Colonic mucosa (tissue), 4 donors: Measurements from ENCODE around the gene PAFAH1B1. TPM values are rescaled to one million over a fixed set of nuclear protein-coding genes. Genes with fewer than 3 reads are reported as not detected.
"Not testable (repeated sequence)": the region's sequence is repeated elsewhere in the genome, so short reads cannot be mapped to it uniquely, and the experiment has no call there.

Experiments used
- DNase-seq: peaks from one replicate; pipeline ENCODE4 v3.0.0-alpha.2; 2020
- H3K27ac ChIP-seq: fragments of 200-600 bp; one replicate; pipeline ENCODE4 v1.8.0; 2021
- H3K27me3 ChIP-seq: fragments of 200-600 bp; one replicate; pipeline ENCODE4 v1.8.0; 2021
- H3K36me3 ChIP-seq: fragments of 200-600 bp; one replicate; pipeline ENCODE4 v1.8.0; 2021
- H3K4me1 ChIP-seq: fragments of 200-600 bp; one replicate; pipeline ENCODE4 v1.8.0; 2021; ENCODE audit warnings: mild to moderate bottlenecking
- H3K4me3 ChIP-seq: fragments of 200-600 bp; one replicate; pipeline ENCODE4 v1.8.0; 2021
- H3K9ac ChIP-seq, 2 donors: one replicate each; pipeline ENCODE4 v1.7.0; 2013; ENCODE audit warnings: control low read depth in 2 of 2, low read depth in 2 of 2, low read length in 2 of 2
- H3K9me3 ChIP-seq: fragments of 200-600 bp; one replicate; pipeline ENCODE4 v1.8.0; 2021
- intact Hi-C: fragments of 100-400 bp; cut with DNase I; formaldehyde crosslinking; loops from one replicate; pipeline ENCODE4 v1.14.1; 2022
- total RNA-seq, 2 donors: library from RNA; stranded (reverse); fragmentation: NEBNext Ultra II Directional in 1 of 2; extraction: Animal tissue kit (Norgen Biotek cat#: 25700) in 1 of 2; gene quantifications; one replicate each; pipeline ENCODE4 v1.2.1, GENCODE V29; 2021
- TF ChIP-seq, protein P1 (sequence below): fragments of 200-600 bp; IDR thresholded peaks from one replicate; pipeline ENCODE4 v1.8.0; 2022; ENCODE audit warnings: antibody characterized with exemption, mild to moderate bottlenecking
- donor health status: healthy.
- donor health status: DM: no; HTN: no; CAD: no.
- donor health status: DM: no; HTN: no; CAD: no.

The PAFAH1B1 gene
- total RNA-seq, 2 donors from 2014 or later = 102 to 155 TPM

DNA sequence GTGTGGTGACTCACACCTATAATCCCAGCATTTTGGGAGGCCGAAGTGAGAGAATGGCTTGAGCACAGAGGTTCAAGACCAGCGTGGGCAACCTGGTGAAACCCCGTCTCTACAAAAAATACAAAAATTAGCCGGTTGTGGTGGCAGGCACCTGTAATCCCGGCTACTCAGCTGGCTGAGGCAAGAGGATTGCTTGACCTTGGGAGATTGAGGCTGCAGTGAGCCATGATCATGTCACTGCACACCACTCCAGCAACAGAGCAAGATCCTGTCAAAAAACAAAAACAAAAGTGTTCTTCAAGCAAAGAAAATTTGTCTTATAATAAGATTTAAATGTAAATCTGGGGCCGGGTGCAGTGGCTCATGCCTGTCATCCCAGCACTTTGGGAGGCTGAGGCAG, 51.5 kb downstream of the PAFAH1B1 start:
- Histone ChIP-seq H3K27ac (no peak overlapping the region), H3K9me3 (no peaks in the 10 kb centered on the region), H3K36me3 (no peaks in the 10 kb centered on the region), H3K9ac (no peak overlapping the region), H3K4me1 (no peaks in the 10 kb centered on the region), H3K27me3 (no peaks in the 10 kb centered on the region), H3K4me3 (no peak overlapping the region)
- intact Hi-C loops = no loop called here
- TF ChIP-seq, protein P1, sequence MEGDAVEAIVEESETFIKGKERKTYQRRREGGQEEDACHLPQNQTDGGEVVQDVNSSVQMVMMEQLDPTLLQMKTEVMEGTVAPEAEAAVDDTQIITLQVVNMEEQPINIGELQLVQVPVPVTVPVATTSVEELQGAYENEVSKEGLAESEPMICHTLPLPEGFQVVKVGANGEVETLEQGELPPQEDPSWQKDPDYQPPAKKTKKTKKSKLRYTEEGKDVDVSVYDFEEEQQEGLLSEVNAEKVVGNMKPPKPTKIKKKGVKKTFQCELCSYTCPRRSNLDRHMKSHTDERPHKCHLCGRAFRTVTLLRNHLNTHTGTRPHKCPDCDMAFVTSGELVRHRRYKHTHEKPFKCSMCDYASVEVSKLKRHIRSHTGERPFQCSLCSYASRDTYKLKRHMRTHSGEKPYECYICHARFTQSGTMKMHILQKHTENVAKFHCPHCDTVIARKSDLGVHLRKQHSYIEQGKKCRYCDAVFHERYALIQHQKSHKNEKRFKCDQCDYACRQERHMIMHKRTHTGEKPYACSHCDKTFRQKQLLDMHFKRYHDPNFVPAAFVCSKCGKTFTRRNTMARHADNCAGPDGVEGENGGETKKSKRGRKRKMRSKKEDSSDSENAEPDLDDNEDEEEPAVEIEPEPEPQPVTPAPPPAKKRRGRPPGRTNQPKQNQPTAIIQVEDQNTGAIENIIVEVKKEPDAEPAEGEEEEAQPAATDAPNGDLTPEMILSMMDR = no peak
- DNase-seq = no peak

DNA sequence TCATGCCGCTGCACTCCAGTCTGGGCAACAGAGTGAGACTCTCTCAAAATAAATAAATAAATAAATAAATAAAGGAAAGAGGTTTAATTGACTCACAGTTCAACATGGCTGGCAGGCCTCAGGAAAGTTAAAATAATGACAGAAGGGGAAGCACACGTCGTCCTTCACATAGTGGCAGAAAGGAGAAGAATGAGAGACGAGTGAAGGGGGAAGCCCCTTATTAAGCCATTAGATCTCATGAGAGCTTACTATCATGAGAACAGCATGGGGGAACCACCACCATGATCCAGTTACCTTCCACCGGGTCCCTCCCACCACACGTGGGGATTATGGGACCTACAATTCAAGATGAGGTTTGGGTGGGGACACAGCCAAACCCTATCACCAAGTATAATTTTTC, 54.5 kb downstream of the PAFAH1B1 start:
- intact Hi-C loops = no loop called here
- no peak overlapping the region for H3K9ac ChIP-seq
- DNase-seq = no peak
- H3K4me3 ChIP-seq = no peak overlapping the region
- TF ChIP-seq, protein P1 = no peak
- no peaks in the 10 kb centered on the region for H3K4me1 ChIP-seq
- H3K9me3 ChIP-seq = no peaks in the 10 kb centered on the region
- H3K27me3 ChIP-seq = no peaks in the 10 kb centered on the region
- no peak overlapping the region for H3K27ac ChIP-seq
- no peaks in the 10 kb centered on the region for H3K36me3 ChIP-seq

DNA sequence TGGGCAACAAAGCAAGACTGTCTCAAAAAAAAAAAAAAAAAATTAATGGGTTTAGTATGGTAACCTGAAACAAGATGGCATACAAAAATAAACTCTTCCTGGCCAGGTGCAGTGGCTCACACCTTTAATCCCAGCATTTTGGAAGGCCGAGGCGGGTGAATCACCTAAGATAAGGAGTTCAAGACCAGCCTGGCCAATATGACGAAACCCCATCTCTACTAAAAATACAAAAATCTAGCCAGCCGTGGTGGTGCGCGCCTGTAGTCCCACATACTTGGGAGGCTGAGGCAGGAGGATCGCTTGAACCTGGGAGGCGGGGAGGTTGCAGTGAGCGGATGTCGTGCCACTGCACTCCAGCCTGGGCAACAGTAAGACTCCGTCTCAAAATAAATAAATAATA, 55.7 kb downstream of the PAFAH1B1 start:
- intact Hi-C loops = no loop called here

DNA sequence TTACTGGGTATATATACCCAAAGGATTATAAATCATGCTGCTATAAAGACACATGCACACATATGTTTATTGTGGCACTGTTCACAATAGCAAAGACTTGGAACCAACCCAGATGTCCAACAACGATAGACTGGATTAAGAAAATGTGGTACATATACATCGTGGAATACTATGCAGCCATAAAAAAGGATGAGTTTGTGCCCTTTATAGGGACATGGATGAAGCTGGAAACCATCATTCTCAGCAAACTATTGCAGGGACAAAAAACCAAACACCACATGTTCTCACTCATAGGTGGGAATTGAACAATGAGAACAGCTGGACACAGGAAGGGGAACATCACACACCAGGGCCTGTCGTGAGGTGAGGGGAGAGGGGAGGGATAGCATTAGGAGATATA, 59.5 kb downstream of the PAFAH1B1 start:
- intact Hi-C loops, H3K27ac ChIP-seq, H3K9ac ChIP-seq, DNase-seq, H3K4me3 ChIP-seq, H3K36me3 ChIP-seq, H3K9me3 ChIP-seq, H3K4me1 ChIP-seq, H3K27me3 ChIP-seq: not testable (repeated sequence)

More for the DNA sequence above, 55.7 kb downstream of the PAFAH1B1 start:
- Histone ChIP-seq H3K27ac (no peak overlapping the region), H3K4me3 (no peak overlapping the region), H3K9me3 (no peaks in the 10 kb centered on the region), H3K27me3 (no peaks in the 10 kb centered on the region), H3K9ac (no peak overlapping the region), H3K4me1 (no peaks in the 10 kb centered on the region), H3K36me3 (no peaks in the 10 kb centered on the region)
- DNase-seq = no peak
- TF ChIP-seq, protein P1 = no peak

DNA sequence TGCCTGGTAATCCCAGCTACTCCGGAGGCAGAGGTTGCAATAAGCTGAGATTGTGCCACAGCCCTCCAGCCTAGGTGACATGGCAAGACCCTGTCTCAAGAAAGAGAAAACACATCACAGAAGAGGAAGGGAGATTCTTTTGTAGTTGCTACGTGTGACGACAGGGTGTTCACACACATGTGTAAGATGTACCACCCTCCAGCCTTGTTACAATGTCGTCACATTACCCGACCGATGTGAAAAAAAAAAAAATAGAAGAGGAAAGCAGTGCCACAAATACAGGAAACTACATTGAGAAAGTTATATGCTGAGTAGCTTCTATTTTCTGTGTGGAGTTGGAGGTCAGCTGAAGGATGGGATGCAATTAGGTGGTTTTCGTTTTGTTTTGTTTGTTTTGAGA, 62.1 kb downstream of the PAFAH1B1 start:
- Histone ChIP-seq H3K27me3 (no peaks in the 10 kb centered on the region), H3K9me3 (no peaks in the 10 kb centered on the region), H3K9ac (no peak overlapping the region), H3K4me1 (no peaks in the 10 kb centered on the region), H3K27ac (no peak overlapping the region), H3K4me3 (no peak overlapping the region), H3K36me3 (no peaks in the 10 kb centered on the region)
- no peak for DNase-seq
- TF ChIP-seq, protein P1 = no peak
- intact Hi-C loops = no loop called here

DNA sequence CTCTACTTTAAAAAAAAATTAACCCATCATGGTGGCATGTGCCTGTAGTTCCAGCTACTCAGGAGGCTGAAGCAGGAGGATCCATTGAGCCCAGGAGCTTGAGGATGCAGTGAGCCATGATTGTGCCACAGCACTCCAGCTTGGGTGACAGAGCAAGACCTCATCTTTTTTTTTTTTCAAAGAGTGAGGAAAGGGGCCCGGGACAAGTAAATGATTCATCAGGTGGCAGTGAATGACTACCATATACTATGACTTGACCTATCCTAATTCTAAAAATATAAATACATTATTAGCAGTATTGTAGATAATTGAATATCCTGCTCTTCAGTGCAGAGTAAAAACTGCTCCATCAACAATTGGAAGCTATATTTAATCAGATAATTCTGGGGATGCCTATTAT, 62.8 kb downstream of the PAFAH1B1 start:
- H3K36me3 ChIP-seq = no peaks in the 10 kb centered on the region
- DNase-seq = no peak
- no peak overlapping the region for H3K4me3 ChIP-seq
- H3K9ac ChIP-seq = no peak overlapping the region
- no peaks in the 10 kb centered on the region for H3K27me3 ChIP-seq
- H3K4me1 ChIP-seq = no peaks in the 10 kb centered on the region
- TF ChIP-seq, protein P1 = no peak
- H3K9me3 ChIP-seq = no peaks in the 10 kb centered on the region
- intact Hi-C loops = no loop called here
- H3K27ac ChIP-seq = no peak overlapping the region

DNA sequence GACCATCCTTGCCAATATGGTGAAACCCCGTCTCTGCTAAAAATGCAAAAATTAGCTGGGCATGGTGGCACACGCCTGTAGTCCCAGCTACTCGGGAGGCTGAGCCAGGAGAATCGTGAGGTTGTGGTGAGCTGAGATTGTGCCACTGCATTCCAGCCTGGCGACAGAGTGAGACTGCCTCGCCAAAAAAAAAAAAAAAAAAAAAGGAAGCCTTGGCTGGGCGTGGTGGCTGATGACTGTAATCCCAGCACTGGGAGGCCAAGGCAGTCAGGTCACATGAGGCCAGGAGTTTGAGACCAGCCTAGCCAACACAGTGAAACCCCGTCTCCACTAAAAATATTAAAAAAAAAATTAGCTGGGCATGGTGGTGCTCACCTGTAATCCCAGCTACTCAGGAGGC, 65.9 kb downstream of the PAFAH1B1 start:
- H3K4me3 ChIP-seq, DNase-seq, H3K4me1 ChIP-seq, H3K27me3 ChIP-seq, H3K27ac ChIP-seq, H3K9ac ChIP-seq, H3K36me3 ChIP-seq, intact Hi-C loops, H3K9me3 ChIP-seq: not testable (repeated sequence)

DNA sequence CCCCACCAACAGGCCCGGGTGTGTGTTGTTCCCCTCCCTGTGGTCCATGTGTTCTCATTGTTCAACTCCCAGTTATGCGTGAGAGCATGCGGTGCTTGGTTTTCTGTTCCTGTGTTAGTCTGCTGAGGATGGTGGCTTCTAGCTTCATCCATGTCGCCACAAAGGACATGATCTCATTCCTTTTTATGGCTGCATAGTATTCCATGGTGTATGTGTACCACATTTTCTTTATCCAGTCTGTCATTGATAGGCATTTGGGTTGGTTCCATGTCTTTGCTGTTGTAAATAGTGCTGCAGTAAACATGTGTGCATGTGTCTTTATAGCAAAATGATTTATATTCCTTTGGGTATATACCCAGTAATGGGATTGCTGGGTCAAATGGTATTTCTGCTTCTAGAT, 67.0 kb downstream of the PAFAH1B1 start:
- not testable (repeated sequence) for H3K4me3 ChIP-seq, H3K4me1 ChIP-seq, H3K27me3 ChIP-seq, H3K9me3 ChIP-seq, H3K36me3 ChIP-seq, DNase-seq, H3K9ac ChIP-seq, H3K27ac ChIP-seq
- intact Hi-C loops = loop anchor here (10.0 kb wide), 1 partner anchor 56 kb away; no protein-coding TSS in a partner anchor
